IPS-18a (cell line): Measurements from ENCODE around the gene MEOX2.

Source experiments
- H3K27ac ChIP-seq: one replicate; pipeline ENCODE4 v1.5.1; 2013; ENCODE audit warnings: low read length
- H3K27me3 ChIP-seq: one replicate; pipeline ENCODE4 v1.6.1; 2013; ENCODE audit warnings: mild to moderate bottlenecking, low read length; ENCODE audit not compliant: control insufficient read depth, insufficient read depth
- H3K36me3 ChIP-seq: one replicate; pipeline ENCODE4 v1.6.1; 2013; ENCODE audit warnings: low read depth, low read length; ENCODE audit not compliant: control insufficient read depth
- H3K4me1 ChIP-seq: one replicate; pipeline ENCODE4 v1.6.1; 2013; ENCODE audit warnings: low read depth, low read length; ENCODE audit not compliant: control insufficient read depth
- H3K4me3 ChIP-seq: one replicate; pipeline ENCODE4 v1.5.1; 2013; ENCODE audit warnings: low read length
- H3K9ac ChIP-seq: one replicate; pipeline ENCODE4 v1.6.1; 2013; ENCODE audit warnings: mild to moderate bottlenecking, low read length, moderate library complexity
- H3K9me3 ChIP-seq: one replicate; pipeline ENCODE4 v1.6.1; 2013; ENCODE audit warnings: low read depth, low read length; ENCODE audit not compliant: control insufficient read depth

MEOX2 gene

DNA sequence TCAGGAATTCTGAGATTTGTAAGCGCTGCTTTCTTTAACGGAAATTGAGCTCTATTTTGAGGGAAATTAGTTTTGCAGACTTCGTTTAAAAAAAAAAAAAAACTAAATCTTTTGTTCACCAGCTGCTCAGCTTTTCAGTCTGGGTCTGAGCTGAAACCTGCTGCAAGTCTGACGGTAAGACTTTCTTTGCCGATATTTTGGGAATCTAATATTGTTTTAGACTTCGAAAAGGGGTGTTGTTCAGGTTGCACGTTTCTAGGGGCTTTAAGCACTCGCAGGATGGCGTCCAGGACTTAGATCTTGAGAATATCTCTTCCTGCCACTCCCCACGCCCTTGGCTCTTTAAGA, 1.8 kb upstream of the MEOX2 start:
- Histone ChIP-seq H3K27me3 (peaks cover 66% of the 10 kb centered on the region), H3K4me3 (peak overlapping the region; percentile 70), H3K9me3 (no peaks in the 10 kb centered on the region), H3K4me1 (peaks cover 33% of the 10 kb centered on the region), H3K9ac (no peak overlapping the region), H3K36me3 (no peaks in the 10 kb centered on the region), H3K27ac (no peak overlapping the region)

DNA sequence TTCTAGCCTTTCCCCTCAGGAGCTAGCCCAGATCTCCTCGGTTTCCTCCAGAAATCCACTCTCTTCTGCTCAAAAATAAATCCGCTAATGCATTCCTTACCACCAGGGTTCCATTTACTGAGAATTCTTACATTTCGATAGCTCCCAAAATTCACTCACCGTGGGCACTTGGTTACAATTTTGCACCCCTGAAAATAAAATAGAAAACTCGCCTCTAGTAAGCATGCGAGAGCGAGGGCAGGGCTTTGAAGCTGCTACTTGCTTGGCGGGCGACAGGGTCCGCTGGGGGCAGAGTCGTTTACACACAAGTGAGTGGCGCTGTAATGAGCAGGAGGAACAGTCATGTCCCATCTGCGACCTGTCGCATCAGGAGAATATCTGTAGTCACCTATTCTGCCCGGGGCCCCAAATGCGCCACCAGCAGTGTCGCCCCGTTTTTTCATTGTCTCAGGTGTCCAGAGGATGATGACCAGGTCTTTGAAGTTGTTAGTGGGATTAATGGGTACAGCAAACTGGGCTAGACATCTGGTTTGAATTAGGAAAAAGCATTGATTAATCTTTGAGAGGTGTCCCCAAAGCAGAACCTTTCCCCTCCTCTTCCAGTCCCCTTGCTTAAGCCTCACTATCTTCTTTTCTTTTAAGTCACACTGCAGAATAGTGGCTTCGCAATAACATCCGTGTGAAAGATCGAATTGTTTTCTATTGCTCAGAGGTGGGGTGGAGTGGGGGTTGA, 1.2 kb upstream of the MEOX2 start:
- H3K36me3 ChIP-seq, result no peaks in the 10 kb centered on the region
- no peak overlapping the region for H3K9ac ChIP-seq
- H3K9me3 ChIP-seq, result no peaks in the 10 kb centered on the region
- peaks cover 33% of the 10 kb centered on the region for H3K4me1 ChIP-seq
- peak overlapping the region; percentile 70 for H3K4me3 ChIP-seq
- no peak overlapping the region for H3K27ac ChIP-seq
- H3K27me3 ChIP-seq, result peaks cover 66% of the 10 kb centered on the region

DNA sequence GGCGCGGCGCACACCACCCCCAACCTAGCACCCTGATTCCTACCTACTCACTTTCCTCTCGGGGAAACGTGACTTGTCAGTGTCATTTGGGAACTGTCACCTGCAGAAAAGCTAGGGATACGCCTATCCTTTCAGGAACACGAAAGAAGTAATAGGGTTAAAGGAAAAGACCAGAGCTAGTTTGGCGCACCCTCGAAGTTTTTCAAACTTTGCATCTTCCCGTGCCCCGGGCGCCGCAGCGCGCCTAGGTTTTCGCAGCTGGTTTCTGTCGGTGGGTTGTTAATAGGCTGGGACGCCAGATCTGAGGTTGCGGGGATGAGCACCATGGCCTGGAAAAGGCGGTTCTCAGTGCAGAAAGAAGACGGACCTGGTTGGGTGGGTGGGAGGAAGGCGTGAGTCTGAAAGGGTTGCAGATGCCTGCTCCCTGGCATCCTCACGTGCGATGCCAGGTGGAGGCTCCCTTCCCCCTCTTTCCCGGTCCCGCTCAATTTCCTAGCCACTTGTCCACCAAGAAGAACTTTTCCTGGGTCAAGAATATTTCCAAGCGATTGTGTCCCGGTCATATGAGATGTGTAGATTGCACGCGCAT, 568 bp upstream of the MEOX2 start:
- Histone ChIP-seq H3K27me3 (peaks cover 66% of the 10 kb centered on the region), H3K9ac (no peak overlapping the region), H3K4me3 (peak overlapping the region; percentile 70), H3K4me1 (peaks cover 33% of the 10 kb centered on the region), H3K36me3 (no peaks in the 10 kb centered on the region), H3K27ac (no peak overlapping the region), H3K9me3 (no peaks in the 10 kb centered on the region)

DNA sequence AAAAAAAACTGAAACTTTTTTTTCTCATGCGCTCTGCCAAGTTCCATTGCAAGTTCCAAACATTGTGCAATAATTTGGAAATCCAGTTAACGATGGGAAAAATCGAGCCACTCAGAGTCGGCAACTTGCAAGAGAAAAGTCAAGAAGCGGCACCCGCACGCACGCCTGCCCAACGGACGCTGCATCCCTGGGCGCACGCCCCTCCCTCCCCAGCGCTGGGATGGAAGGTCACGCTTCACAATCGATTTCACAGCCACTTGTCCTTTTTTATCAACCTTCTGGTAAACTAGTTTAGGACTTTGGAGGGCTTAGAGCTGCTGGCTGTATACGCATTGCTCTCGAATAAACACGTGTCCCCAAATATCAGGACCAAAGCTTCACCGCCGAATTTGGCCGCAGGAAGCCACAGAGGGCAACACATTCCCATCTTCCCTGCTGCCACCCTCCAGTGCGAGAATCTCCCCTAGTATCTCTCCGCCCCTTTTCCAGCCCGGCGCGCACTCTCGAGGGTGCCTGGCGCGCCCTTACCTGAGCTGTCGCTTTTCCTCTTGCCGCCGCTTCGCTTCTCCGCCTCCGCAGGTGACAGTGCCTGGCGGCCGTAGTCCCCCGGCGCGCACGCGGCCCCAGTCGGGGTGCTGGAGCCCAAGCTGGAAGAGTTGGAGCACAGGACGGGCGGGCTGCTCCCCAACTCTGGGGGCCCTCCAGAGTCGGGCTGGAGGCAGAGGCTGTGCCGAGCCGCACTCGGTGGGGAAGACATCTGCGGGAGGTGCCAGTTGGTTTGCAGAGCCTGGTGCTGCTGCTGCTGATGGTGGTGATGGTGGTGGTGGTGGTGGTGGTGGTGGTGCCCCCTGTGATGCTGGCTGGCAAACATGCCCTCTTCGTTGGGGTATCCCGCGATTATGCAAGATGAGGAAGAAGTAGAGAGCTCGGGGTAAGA, 857 bp downstream of the MEOX2 start:
- peaks cover 66% of the 10 kb centered on the region for H3K27me3 ChIP-seq

DNA sequence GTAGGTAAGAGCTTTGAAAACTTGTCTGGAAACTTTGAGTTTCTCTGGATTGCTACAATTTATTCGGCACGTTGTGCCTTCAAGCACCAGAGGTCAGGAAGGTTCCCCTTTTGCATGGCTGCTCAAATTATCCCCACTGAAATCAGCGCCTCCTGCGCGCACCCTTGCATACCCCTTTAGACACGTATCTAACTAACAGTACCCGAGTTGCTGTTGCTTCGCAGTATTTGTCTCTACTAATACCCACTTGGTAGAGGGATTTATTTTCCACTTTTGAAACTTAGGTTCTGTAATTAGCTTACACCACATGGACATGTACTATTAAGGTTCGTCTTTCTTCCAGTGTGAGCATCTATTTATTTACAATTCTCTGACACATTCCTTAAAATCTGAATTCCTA, 1.6 kb downstream of the MEOX2 start:
- Histone ChIP-seq H3K36me3 (no peaks in the 10 kb centered on the region), H3K9ac (no peak overlapping the region), H3K4me1 (peaks cover 33% of the 10 kb centered on the region), H3K4me3 (peak overlapping the region; percentile 70), H3K27ac (no peak overlapping the region), H3K9me3 (no peaks in the 10 kb centered on the region), H3K27me3 (peaks cover 66% of the 10 kb centered on the region)

More for the DNA sequence above, 857 bp downstream of the MEOX2 start:
- Histone ChIP-seq H3K36me3 (no peaks in the 10 kb centered on the region), H3K4me3 (peak overlapping the region; percentile 70), H3K27ac (no peak overlapping the region), H3K4me1 (peaks cover 33% of the 10 kb centered on the region), H3K9me3 (no peaks in the 10 kb centered on the region), H3K9ac (no peak overlapping the region)

DNA sequence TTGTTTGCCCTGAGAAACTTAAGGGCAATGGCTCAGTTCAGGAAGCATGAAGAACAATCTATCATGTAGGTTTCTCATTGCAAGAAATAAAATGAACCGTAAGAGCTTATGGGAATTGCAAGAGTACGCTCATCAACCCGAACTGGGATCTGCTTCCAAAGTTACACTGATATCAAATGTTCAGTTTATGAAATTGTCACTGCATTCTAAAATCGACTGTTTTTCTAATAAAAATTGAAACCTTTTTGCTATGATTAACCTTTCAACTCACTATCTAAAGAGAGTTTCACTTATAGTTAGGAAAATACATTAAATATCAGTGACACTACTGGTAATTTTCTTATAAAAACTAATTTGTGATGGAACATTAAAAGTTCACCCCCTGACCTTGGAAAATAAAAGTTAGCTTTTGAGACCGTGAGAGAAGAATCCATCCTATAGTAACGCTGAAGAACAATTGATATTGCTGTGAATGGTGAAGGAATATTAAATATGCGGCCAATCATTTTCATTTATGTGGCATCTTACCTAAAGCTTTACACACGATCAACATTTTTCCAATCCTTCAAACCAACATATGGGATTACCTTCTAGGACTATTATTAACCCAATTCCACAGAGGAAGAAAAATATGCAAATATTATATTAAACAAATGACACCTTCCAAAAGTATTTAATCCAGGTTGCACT, 2.2 kb downstream of the MEOX2 start:
- Histone ChIP-seq H3K4me1 (peaks cover 33% of the 10 kb centered on the region), H3K27me3 (peaks cover 60% of the 10 kb centered on the region), H3K27ac (no peak overlapping the region), H3K4me3 (no peak overlapping the region), H3K9me3 (no peaks in the 10 kb centered on the region), H3K36me3 (no peaks in the 10 kb centered on the region), H3K9ac (no peak overlapping the region)

DNA sequence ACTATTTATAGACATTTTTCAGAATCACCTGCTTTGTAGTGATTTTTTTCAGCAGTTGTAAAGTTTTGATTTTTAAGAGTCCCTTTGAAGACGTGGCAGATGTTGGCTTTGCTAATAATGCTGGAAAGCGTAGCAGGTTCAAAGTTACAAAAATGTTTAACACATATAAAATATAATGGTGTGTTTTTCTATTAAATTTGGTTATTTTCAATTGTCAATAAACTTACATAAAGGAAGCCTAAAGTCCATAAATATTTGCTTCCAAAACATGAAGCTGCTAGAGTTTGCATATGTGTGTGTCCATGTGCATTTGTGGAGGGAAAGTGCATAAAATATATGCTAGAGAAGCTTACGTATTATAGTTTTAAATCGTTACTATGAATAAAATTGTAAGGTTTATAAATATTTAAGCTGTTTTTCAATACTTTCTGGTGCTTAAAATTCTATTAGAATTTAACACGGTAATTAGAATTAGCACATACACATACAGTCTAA, 3.7 kb downstream of the MEOX2 start:
- Histone ChIP-seq H3K9me3 (no peaks in the 10 kb centered on the region), H3K36me3 (no peaks in the 10 kb centered on the region), H3K27ac (no peak overlapping the region), H3K4me1 (peaks cover 19% of the 10 kb centered on the region), H3K9ac (no peak overlapping the region), H3K4me3 (no peak overlapping the region), H3K27me3 (peaks cover 45% of the 10 kb centered on the region)

DNA sequence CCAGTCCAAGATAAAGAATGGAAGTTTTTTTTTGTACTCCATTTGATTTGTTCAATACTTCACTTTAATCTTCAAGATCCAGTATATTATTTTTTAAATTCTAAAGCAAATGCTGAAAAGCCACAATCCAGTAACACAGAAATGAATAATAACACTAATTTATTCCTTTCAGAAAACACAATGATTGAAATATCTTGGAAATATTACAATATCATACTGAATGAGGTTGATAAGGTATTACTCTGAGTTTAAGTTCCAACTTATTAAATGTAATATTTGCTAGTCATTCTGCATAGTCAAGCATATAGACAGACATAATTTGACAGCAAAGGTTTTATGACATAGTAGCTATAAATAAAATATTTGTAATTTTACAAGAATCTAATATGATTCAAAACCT, 4.4 kb downstream of the MEOX2 start:
- Histone ChIP-seq H3K27ac (no peak overlapping the region), H3K4me1 (peaks cover 14% of the 10 kb centered on the region), H3K9me3 (no peaks in the 10 kb centered on the region), H3K36me3 (no peaks in the 10 kb centered on the region), H3K9ac (no peak overlapping the region), H3K4me3 (no peak overlapping the region), H3K27me3 (peaks cover 38% of the 10 kb centered on the region)

DNA sequence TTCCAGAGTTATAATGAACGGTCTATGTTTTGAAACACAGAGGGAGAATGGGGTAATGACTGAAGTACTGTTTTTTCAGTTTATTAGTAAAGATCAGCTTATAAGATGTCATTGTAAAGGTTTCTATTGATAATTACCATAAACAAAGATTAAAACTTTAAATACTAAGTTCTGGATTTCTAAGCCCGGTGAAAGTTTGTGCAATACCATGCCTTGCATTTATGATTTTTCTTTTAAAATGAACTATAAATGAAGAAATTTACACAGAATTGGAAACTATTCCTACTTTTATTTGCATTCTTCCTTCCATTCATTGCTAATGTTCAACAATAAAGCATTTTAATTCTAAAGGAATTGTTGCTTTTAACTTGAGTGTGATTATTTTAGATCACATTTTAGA, 4.9 kb downstream of the MEOX2 start:
- Histone ChIP-seq H3K27ac (no peak overlapping the region), H3K36me3 (no peaks in the 10 kb centered on the region), H3K9ac (no peak overlapping the region), H3K27me3 (peaks cover 34% of the 10 kb centered on the region), H3K4me1 (peaks cover 10% of the 10 kb centered on the region), H3K4me3 (no peak overlapping the region), H3K9me3 (no peaks in the 10 kb centered on the region)

DNA sequence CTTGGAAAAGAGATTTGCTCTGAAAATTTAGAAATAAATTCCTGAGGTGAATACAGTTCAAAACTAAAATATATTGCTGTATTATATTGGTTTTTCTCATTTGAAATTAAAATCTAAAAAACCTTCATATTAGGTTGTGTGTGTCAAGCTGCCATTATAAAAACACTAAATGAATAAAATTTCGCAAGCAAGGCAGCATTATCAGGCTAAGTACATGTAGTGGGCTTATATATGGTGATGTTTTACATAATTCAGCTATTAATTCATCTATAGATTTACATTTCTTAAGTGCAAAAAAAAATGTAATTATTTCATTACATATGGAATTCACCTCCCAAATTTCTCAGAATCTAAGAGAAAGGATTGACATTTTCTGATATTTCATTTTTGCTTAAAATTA, 5.3 kb downstream of the MEOX2 start:
- Histone ChIP-seq H3K27me3 (peaks cover 29% of the 10 kb centered on the region), H3K9me3 (no peaks in the 10 kb centered on the region), H3K9ac (no peak overlapping the region), H3K27ac (no peak overlapping the region), H3K36me3 (no peaks in the 10 kb centered on the region), H3K4me1 (peaks cover 5% of the 10 kb centered on the region), H3K4me3 (no peak overlapping the region)

DNA sequence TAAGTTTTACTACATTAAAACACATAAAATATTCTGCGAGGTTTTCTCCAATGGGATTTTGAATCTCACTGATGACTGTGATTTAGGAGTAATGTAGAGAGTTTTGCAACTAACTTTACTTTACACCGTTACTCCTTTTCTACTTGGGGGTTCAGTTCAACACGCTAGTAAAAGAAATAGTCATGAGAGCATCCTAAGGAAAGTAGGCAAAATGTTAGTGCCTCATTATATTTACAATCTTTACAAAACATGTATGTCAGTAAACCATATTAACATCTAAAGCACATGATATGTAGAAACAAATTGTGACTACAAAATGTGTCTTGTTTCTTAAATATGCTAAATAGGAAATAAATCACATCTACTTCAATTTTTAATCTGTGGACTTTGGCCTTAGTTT, 6.0 kb downstream of the MEOX2 start:
- peaks cover 5% of the 10 kb centered on the region for H3K4me1 ChIP-seq
- peaks cover 22% of the 10 kb centered on the region for H3K27me3 ChIP-seq
- no peaks in the 10 kb centered on the region for H3K36me3 ChIP-seq
- H3K4me3 ChIP-seq, result no peak overlapping the region
- H3K27ac ChIP-seq, result no peak overlapping the region
- H3K9me3 ChIP-seq, result no peaks in the 10 kb centered on the region
- no peak overlapping the region for H3K9ac ChIP-seq
